GM23338 (cell line): ENCODE measurements around the gene MICA. TPM values are rescaled to one million over a fixed set of nuclear protein-coding genes. Genes with fewer than 3 reads are reported as not detected.
"Not testable (repeated sequence)": the region's sequence is repeated elsewhere in the genome, so short reads cannot be mapped to it uniquely, and the experiment has no call there.

ENCODE experiments used
- ATAC-seq: fragments of 200-7000 bp; cut with Tn5 transposase; 3 replicates; pipeline ENCODE4 v1.9.1; 2020
- DNase-seq: peaks from one replicate; pipeline ENCODE4 v3.0.0-alpha.2; 2015; ENCODE audit warnings: low spot score
- H2AFZ ChIP-seq: fragments of 200-600 bp; sonication (generic); 2 replicates; pipeline ENCODE4 v1.8.0; 2016; ENCODE audit warnings: antibody characterized with exemption, mild to moderate bottlenecking, moderate library complexity
- H3F3A ChIP-seq: fragments of 200-600 bp; sonication (generic); replicated peaks from 2 replicates; pipeline ENCODE4 v1.8.0; 2017; ENCODE audit warnings: antibody characterized with exemption, mixed run types, low read depth
- H3K27ac ChIP-seq: fragments of 200-600 bp; sonication (generic); 2 replicates; pipeline ENCODE4 v1.6.1; 2016; ENCODE audit warnings: low read depth
- H3K27me3 ChIP-seq: fragments of 200-600 bp; sonication (generic); 2 replicates; pipeline ENCODE4 v1.8.0; 2016; ENCODE audit warnings: mild to moderate bottlenecking, mixed run types, moderate library complexity; ENCODE audit not compliant: insufficient read depth
- H3K36me3 ChIP-seq: fragments of 200-600 bp; sonication (generic); 2 replicates; pipeline ENCODE4 v1.8.0; 2016; ENCODE audit warnings: mild to moderate bottlenecking; ENCODE audit not compliant: insufficient read depth
- H3K4me1 ChIP-seq: fragments of 200-600 bp; sonication (generic); 2 replicates; pipeline ENCODE4 v1.8.0; 2016; ENCODE audit warnings: mild to moderate bottlenecking, moderate library complexity; ENCODE audit not compliant: insufficient read depth
- H3K4me2 ChIP-seq: fragments of 200-600 bp; sonication (generic); 2 replicates; pipeline ENCODE4 v1.7.1; 2017; ENCODE audit warnings: mixed run types
- H3K4me3 ChIP-seq: fragments of 200-600 bp; sonication (generic); 2 replicates; pipeline ENCODE4 v1.6.1; 2016; ENCODE audit warnings: mixed run types
- H3K79me2 ChIP-seq: fragments of 200-600 bp; sonication (generic); replicated peaks from 2 replicates; pipeline ENCODE4 v1.8.0; 2017; ENCODE audit warnings: mild to moderate bottlenecking; ENCODE audit not compliant: insufficient read depth
- H3K9me2 ChIP-seq: fragments of 200-600 bp; sonication (generic); 2 replicates; pipeline ENCODE4 v1.8.0; 2017; ENCODE audit not compliant: insufficient read depth
- H4K20me1 ChIP-seq: fragments of 200-600 bp; sonication (generic); replicated peaks from 2 replicates; pipeline ENCODE4 v1.8.0; 2017; ENCODE audit warnings: mild to moderate bottlenecking; ENCODE audit not compliant: insufficient read depth
- H3K27ac Mint-ChIP-seq: 2 replicates; pipeline ENCODE4 v1.8.0; 2020; ENCODE audit warnings: inconsistent platforms, mild to moderate bottlenecking, moderate library complexity, mixed read lengths
- H3K27me3 Mint-ChIP-seq: 3 replicates; pipeline ENCODE4 v1.8.0; 2022; ENCODE audit warnings: low read depth, mild to moderate bottlenecking, moderate library complexity, mixed read lengths, inconsistent platforms; ENCODE audit not compliant: insufficient read depth, poor library complexity
- H3K36me3 Mint-ChIP-seq: 3 replicates; pipeline ENCODE4 v1.8.0; 2021; ENCODE audit warnings: low read depth, mild to moderate bottlenecking, inconsistent platforms, moderate library complexity, mixed read lengths
- H3K4me1 Mint-ChIP-seq: 3 replicates; pipeline ENCODE4 v1.8.0; 2020; ENCODE audit warnings: mild to moderate bottlenecking, inconsistent platforms, mixed read lengths
- H3K4me3 Mint-ChIP-seq: 3 replicates; pipeline ENCODE4 v1.8.0; 2021; ENCODE audit warnings: moderate library complexity, mild to moderate bottlenecking, inconsistent platforms, mixed read lengths
- H3K9me3 Mint-ChIP-seq: 3 replicates; pipeline ENCODE4 v1.8.0; 2020; ENCODE audit warnings: moderate library complexity, mild to moderate bottlenecking, inconsistent platforms, mixed read lengths
- CREB1 ChIP-seq: fragments of 250-450 bp; sonication (Bioruptor Pico); IDR thresholded peaks from 2 replicates; pipeline ENCODE4 v1.5.0; 2020; ENCODE audit warnings: low read depth, mild to moderate bottlenecking, moderate library complexity
- EZH2 ChIP-seq: fragments of 200-600 bp; sonication (generic); IDR thresholded peaks from one replicate; pipeline ENCODE4 v1.8.0; 2017; ENCODE audit warnings: antibody characterized with exemption, mild to moderate bottlenecking, low read depth; ENCODE audit not compliant: unreplicated experiment
- JUNB ChIP-seq: IDR thresholded peaks from one replicate; pipeline ENCODE4 v1.6.1; 2016; ENCODE audit warnings: antibody characterized with exemption; ENCODE audit not compliant: unreplicated experiment
- NANOG ChIP-seq: IDR thresholded peaks from 2 replicates; pipeline ENCODE4 v1.6.1; 2016; ENCODE audit warnings: antibody characterized with exemption, borderline replicate concordance
- POLR2AphosphoS5 ChIP-seq: IDR thresholded peaks from 2 replicates; pipeline ENCODE4 v1.6.1; 2016; ENCODE audit warnings: antibody characterized with exemption, low read depth
- STAT1 ChIP-seq: IDR thresholded peaks from one replicate; pipeline ENCODE4 v1.6.1; 2016; ENCODE audit warnings: antibody characterized with exemption; ENCODE audit not compliant: unreplicated experiment
- ZNF114 ChIP-seq: fragments of 250-450 bp; sonication (Bioruptor Pico); IDR thresholded peaks from 2 replicates; pipeline ENCODE4 v1.5.0; 2020; ENCODE audit warnings: mild to moderate bottlenecking, moderate library complexity
- ZNF331 ChIP-seq: fragments of 250-450 bp; sonication (Bioruptor Pico); IDR thresholded peaks from 2 replicates; pipeline ENCODE4 v1.5.0; 2020; ENCODE audit warnings: low read depth, mild to moderate bottlenecking, moderate library complexity
- polyA plus RNA-seq: library from polyadenylated mRNA; unstranded; fragments of >200 nt; fragmentation: Nextera tagmentation; extraction: Ambion mirVana; gene quantifications from 2 replicates; pipeline ENCODE4 v1.2.1, GENCODE V29; 2016
- total RNA-seq: library from RNA; depleted of rRNA; stranded (reverse); fragments of >200 nt; shearing (Covaris generic); gene quantifications from 2 replicates; pipeline ENCODE4 v1.2.3, GENCODE V29; 2014
- TF ChIP-seq, protein P1 (sequence below), 2 experiments: fragments of 200-600 bp in 1 of 2; sonication (generic) in 1 of 2; conservative IDR thresholded peaks; 2 replicates each; pipeline versions ENCODE4 v1.5.1 to v1.6.1; 2016 to 2017; ENCODE audit warnings: antibody characterized with exemption in 2 of 2, low read depth in 2 of 2, mild to moderate bottlenecking in 2 of 2, moderate library complexity in 1 of 2
- TF ChIP-seq, protein P2 (sequence below): IDR thresholded peaks from one replicate; pipeline ENCODE4 v1.6.1; 2018; ENCODE audit warnings: antibody characterized with exemption; ENCODE audit not compliant: unreplicated experiment

Gene MICA
- total and polyA plus RNA-seq, 2 experiments from 2014 or later = 13.4 to 22.7 TPM

DNA sequence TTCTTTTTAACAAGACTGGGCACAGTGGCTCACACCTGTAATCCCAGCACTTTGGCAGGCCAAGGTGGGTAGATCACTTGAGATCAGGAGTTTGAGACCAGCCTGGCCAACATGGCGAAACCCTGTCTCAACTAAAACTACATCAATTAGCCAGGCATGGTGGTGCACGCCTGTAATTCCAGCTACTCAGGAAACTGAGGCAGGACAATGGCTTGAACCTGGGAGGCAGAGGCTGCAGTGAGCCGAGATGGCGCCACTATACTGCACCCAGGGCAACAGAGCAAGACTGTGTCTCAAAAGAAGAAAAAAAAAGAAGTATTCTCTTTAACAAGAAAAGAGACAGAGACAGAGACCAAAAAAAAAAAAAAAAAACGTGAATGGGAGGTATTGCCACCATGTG lies 56.5 kb downstream of the MICA start:
- peaks cover 17% of the 10 kb centered on the region for H3K9me2 ChIP-seq
- not testable (repeated sequence) for H3K27ac Mint-ChIP-seq, ATAC-seq, H3K79me2 ChIP-seq, H3F3A ChIP-seq, H3K36me3 ChIP-seq, H3K4me3 Mint-ChIP-seq, H3K4me2 ChIP-seq, H4K20me1 ChIP-seq, H2AFZ ChIP-seq, H3K27me3 ChIP-seq, H3K27me3 Mint-ChIP-seq, DNase-seq, H3K4me3 ChIP-seq, H3K27ac ChIP-seq, H3K36me3 Mint-ChIP-seq, H3K4me1 ChIP-seq
- H3K9me3 Mint-ChIP-seq = peaks cover 12% of the 10 kb centered on the region; the same call in 2 of the 3 replicates
- peaks cover 13% of the 10 kb centered on the region for H3K4me1 Mint-ChIP-seq

DNA sequence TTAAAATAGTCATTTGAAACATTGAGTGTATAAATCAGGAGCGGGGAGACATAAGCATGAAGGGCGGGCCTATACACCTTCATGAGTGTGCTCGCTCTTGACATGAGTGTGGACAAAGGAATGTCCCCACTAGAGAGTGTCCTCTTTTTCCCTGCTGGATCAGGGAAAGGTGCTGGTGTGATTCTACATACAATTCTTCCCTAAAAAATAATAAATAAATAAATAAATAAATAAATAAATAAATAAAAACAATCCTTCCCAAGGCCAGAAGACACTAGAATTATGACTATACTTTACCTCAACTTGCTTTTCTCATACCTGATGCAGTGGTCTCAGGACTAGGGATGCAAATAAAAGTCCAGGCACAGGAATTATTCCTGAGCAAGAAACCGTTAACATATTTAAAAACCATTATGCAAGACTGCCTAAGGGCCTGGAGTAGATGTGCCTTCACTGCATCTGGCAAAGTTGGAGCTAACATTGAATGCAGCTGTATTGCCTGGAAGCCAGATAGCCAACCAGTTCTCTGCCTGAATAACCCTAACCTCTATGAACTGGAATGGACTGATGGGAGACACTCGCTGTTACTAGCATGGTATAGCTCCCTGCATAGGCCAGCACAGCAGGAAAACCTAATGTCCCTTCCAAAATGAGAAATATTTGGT lies 57.1 kb downstream of the MICA start:
- Histone ChIP-seq H3K79me2 (no peaks in the 10 kb centered on the region), H3K4me2 (no peak overlapping the region), H2AFZ (no peak overlapping the region), H3K4me3 (no peak overlapping the region), H4K20me1 (no peaks in the 10 kb centered on the region), H3K4me1 (peaks cover 4% of the 10 kb centered on the region; the same call in 1 of the 2 replicates), H3F3A (no peaks in the 10 kb centered on the region), H3K9me2 (peaks cover 17% of the 10 kb centered on the region), H3K27ac (no peak overlapping the region), H3K36me3 (peaks cover 4% of the 10 kb centered on the region; the same call in 1 of the 2 replicates), H3K27me3 (no peaks in the 10 kb centered on the region)
- H3K27ac Mint-ChIP-seq = no peak overlapping the region
- peaks cover 13% of the 10 kb centered on the region for H3K4me1 Mint-ChIP-seq
- H3K36me3 Mint-ChIP-seq = no peaks in the 10 kb centered on the region
- H3K4me3 Mint-ChIP-seq = no peak overlapping the region
- no peak for ATAC-seq
- peaks cover 7% of the 10 kb centered on the region for H3K27me3 Mint-ChIP-seq
- DNase-seq = no peak
- peaks cover 12% of the 10 kb centered on the region; the same call in 2 of the 3 replicates for H3K9me3 Mint-ChIP-seq
- TF ChIP-seq, protein P1, sequence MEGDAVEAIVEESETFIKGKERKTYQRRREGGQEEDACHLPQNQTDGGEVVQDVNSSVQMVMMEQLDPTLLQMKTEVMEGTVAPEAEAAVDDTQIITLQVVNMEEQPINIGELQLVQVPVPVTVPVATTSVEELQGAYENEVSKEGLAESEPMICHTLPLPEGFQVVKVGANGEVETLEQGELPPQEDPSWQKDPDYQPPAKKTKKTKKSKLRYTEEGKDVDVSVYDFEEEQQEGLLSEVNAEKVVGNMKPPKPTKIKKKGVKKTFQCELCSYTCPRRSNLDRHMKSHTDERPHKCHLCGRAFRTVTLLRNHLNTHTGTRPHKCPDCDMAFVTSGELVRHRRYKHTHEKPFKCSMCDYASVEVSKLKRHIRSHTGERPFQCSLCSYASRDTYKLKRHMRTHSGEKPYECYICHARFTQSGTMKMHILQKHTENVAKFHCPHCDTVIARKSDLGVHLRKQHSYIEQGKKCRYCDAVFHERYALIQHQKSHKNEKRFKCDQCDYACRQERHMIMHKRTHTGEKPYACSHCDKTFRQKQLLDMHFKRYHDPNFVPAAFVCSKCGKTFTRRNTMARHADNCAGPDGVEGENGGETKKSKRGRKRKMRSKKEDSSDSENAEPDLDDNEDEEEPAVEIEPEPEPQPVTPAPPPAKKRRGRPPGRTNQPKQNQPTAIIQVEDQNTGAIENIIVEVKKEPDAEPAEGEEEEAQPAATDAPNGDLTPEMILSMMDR (conservative IDR thresholded peaks at IDR 0.05; ENCODE audit: low read depth in 2 of 2) = no peak
- TF ChIP-seq EZH2 = no peak
- TF ChIP-seq ZNF331 (CRISPR knock-in tag) = no peak
- TF ChIP-seq, protein P2, sequence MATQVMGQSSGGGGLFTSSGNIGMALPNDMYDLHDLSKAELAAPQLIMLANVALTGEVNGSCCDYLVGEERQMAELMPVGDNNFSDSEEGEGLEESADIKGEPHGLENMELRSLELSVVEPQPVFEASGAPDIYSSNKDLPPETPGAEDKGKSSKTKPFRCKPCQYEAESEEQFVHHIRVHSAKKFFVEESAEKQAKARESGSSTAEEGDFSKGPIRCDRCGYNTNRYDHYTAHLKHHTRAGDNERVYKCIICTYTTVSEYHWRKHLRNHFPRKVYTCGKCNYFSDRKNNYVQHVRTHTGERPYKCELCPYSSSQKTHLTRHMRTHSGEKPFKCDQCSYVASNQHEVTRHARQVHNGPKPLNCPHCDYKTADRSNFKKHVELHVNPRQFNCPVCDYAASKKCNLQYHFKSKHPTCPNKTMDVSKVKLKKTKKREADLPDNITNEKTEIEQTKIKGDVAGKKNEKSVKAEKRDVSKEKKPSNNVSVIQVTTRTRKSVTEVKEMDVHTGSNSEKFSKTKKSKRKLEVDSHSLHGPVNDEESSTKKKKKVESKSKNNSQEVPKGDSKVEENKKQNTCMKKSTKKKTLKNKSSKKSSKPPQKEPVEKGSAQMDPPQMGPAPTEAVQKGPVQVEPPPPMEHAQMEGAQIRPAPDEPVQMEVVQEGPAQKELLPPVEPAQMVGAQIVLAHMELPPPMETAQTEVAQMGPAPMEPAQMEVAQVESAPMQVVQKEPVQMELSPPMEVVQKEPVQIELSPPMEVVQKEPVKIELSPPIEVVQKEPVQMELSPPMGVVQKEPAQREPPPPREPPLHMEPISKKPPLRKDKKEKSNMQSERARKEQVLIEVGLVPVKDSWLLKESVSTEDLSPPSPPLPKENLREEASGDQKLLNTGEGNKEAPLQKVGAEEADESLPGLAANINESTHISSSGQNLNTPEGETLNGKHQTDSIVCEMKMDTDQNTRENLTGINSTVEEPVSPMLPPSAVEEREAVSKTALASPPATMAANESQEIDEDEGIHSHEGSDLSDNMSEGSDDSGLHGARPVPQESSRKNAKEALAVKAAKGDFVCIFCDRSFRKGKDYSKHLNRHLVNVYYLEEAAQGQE = no peak
- no peak for TF ChIP-seq STAT1
- no peak for TF ChIP-seq JUNB
- no peak for TF ChIP-seq CREB1 (CRISPR knock-in tag)
- TF ChIP-seq POLR2AphosphoS5 = no peak
- TF ChIP-seq NANOG = no peak
- no peak for TF ChIP-seq ZNF114 (CRISPR knock-in tag)
